IMR-90 (cell line): Measurements from ENCODE around the gene ZDHHC17. TPM values are rescaled to one million over a fixed set of nuclear protein-coding genes. Genes with fewer than 3 reads are reported as not detected.
"Not testable (repeated sequence)": the region's sequence is repeated elsewhere in the genome, so short reads cannot be mapped to it uniquely, and the experiment has no call there.

Source experiments
- ATAC-seq: fragments of 200-7000 bp; cut with Tn5 transposase; 2 replicates; pipeline ENCODE4 v1.9.1; 2020; ENCODE audit warnings: low read depth, mild to moderate bottlenecking, moderate library complexity
- BruUV-seq: library from RNA; stranded (reverse); fragments of 400-500 nt; replicated peaks from 2 replicates; lab custom pipeline; 2021; lab: Mats Ljungman, UMichigan
- CTCF ChIA-PET: fragments of 300-600 bp; formaldehyde crosslinking; extraction: SDS; loops from one replicate; lab custom pipeline; 2021; ENCODE audit warnings: antibody characterized with exemption; lab: Yijun Ruan, JAX
- POLR2A ChIA-PET: fragments of 300-600 bp; sonication (Branson Sonifier 250); formaldehyde crosslinking; loops from one replicate; lab custom pipeline; 2022; ENCODE audit warnings: antibody characterized with exemption; ENCODE audit not compliant: unreplicated experiment; lab: Charles Lee
- DNase-seq: peaks from one replicate; pipeline ENCODE4 v3.0.0; 2013
- H2AFZ ChIP-seq: replicated peaks from 2 replicates; pipeline ENCODE3; 2013; ENCODE audit warnings: low read length, mild to moderate bottlenecking; ENCODE audit not compliant: poor library complexity
- H2AK5ac ChIP-seq: 2 replicates; pipeline ENCODE4 v1.6.1; 2013; ENCODE audit warnings: low read depth, low read length, inconsistent platforms
- H2AK9ac ChIP-seq: replicated peaks from 2 replicates; pipeline ENCODE3; 2013; ENCODE audit warnings: mild to moderate bottlenecking, low read depth, low read length, moderate library complexity; ENCODE audit not compliant: poor library complexity
- H2BK120ac ChIP-seq: 2 replicates; pipeline ENCODE4 v1.6.1; 2013; ENCODE audit warnings: low read depth, low read length, inconsistent platforms
- H2BK15ac ChIP-seq: 3 replicates; pipeline ENCODE4 v1.6.1; 2013; ENCODE audit warnings: low read depth, low read length, inconsistent platforms
- H2BK20ac ChIP-seq: 2 replicates; pipeline ENCODE4 v1.6.1; 2013; ENCODE audit warnings: low read depth, mild to moderate bottlenecking, inconsistent platforms, low read length, moderate library complexity
- H2BK5ac ChIP-seq: 2 replicates; pipeline ENCODE4 v1.6.1; 2013; ENCODE audit warnings: mild to moderate bottlenecking, low read depth, low read length, inconsistent platforms; ENCODE audit not compliant: poor library complexity, severe bottlenecking
- H3K14ac ChIP-seq: replicated peaks from 2 replicates; pipeline ENCODE4 v1.6.1; 2013; ENCODE audit warnings: low read depth, low read length, inconsistent platforms
- H3K18ac ChIP-seq: 2 replicates; pipeline ENCODE4 v1.6.1; 2013; ENCODE audit warnings: low read depth, low read length, control low read depth
- H3K23ac ChIP-seq: 2 replicates; pipeline ENCODE4 v1.6.1; 2013; ENCODE audit warnings: low read depth, low read length, inconsistent platforms
- H3K27ac ChIP-seq: 2 replicates; pipeline ENCODE4 v1.5.1; 2013; ENCODE audit warnings: mild to moderate bottlenecking, control low read depth, low read length; ENCODE audit not compliant: insufficient read depth
- H3K27me3 ChIP-seq: 2 replicates; pipeline ENCODE4 v1.6.1; 2013; ENCODE audit warnings: low read length; ENCODE audit not compliant: control insufficient read depth, insufficient read depth
- H3K36me3 ChIP-seq: 2 replicates; pipeline ENCODE4 v1.6.1; 2013; ENCODE audit warnings: low read length, mixed read lengths; ENCODE audit not compliant: control insufficient read depth, insufficient read depth
- H3K4ac ChIP-seq: 2 replicates; pipeline ENCODE4 v1.6.1; 2013; ENCODE audit warnings: low read depth, low read length, inconsistent platforms
- H3K4me1 ChIP-seq: 2 replicates; pipeline ENCODE4 v1.6.1; 2013; ENCODE audit warnings: low read length, mixed read lengths; ENCODE audit not compliant: control insufficient read depth, insufficient read depth
- H3K4me2 ChIP-seq: 2 replicates; pipeline ENCODE4 v1.6.1; 2013; ENCODE audit warnings: low read depth, mild to moderate bottlenecking, control low read depth, low read length, moderate library complexity
- H3K4me3 ChIP-seq: 2 replicates; pipeline ENCODE4 v1.5.1; 2013; ENCODE audit warnings: low read depth, mild to moderate bottlenecking, control low read depth, low read length, moderate library complexity; ENCODE audit not compliant: insufficient read depth
- H3K56ac ChIP-seq: 2 replicates; pipeline ENCODE4 v1.6.1; 2013; ENCODE audit warnings: low read length, inconsistent platforms; ENCODE audit not compliant: insufficient read depth; ENCODE audit errors: extremely low read depth
- H3K79me1 ChIP-seq, 2 experiments: 2 replicates each; pipeline ENCODE4 v1.6.1; 2013; ENCODE audit warnings: low read length in 2 of 2, inconsistent platforms in 1 of 2, low read depth in 1 of 2
- H3K9ac ChIP-seq: 2 replicates; pipeline ENCODE4 v1.6.1; 2013; ENCODE audit warnings: low read depth, low read length, control low read depth
- H3K9me1 ChIP-seq: 2 replicates; pipeline ENCODE4 v1.6.1; 2013; ENCODE audit warnings: low read length, inconsistent platforms; ENCODE audit not compliant: insufficient read depth
- H3K9me3 ChIP-seq: 2 replicates; pipeline ENCODE4 v1.6.1; 2013; ENCODE audit warnings: low read length; ENCODE audit not compliant: control insufficient read depth, insufficient read depth
- H4K20me1 ChIP-seq: 2 replicates; pipeline ENCODE4 v1.6.1; 2013; ENCODE audit warnings: low read length, inconsistent platforms; ENCODE audit not compliant: insufficient read depth
- H4K5ac ChIP-seq: 2 replicates; pipeline ENCODE4 v1.6.1; 2013; ENCODE audit warnings: mild to moderate bottlenecking, low read depth, low read length, control low read depth
- H4K8ac ChIP-seq, 2 experiments: 2 replicates each; pipeline ENCODE4 v1.6.1; 2013; ENCODE audit warnings: low read depth in 2 of 2, low read length in 2 of 2, control low read depth in 1 of 2, inconsistent platforms in 1 of 2
- H4K91ac ChIP-seq: 2 replicates; pipeline ENCODE4 v1.6.1; 2013; ENCODE audit warnings: low read depth, low read length, inconsistent platforms; ENCODE audit not compliant: insufficient read depth
- MAFK ChIP-seq: IDR thresholded peaks from 2 replicates; pipeline ENCODE4 v1.6.1; 2012; ENCODE audit warnings: low read depth, low read length, improper control_type of control experiment
- RCOR1 ChIP-seq: IDR thresholded peaks from 2 replicates; pipeline ENCODE4 v1.6.1; 2012; ENCODE audit warnings: mild to moderate bottlenecking, low read length, improper control_type of control experiment; ENCODE audit not compliant: insufficient replicate concordance
- WGBS, 2 experiments: methylation state at CpG; one replicate each; pipeline versions ENCODE4 v1.1.5 to v1.1.7; 2013; ENCODE audit warnings: missing lambda C conversion rate in 2 of 2; ENCODE audit not compliant: insufficient read length in 1 of 2; ENCODE audit errors: extremely low coverage in 2 of 2; 5-methylcytosine and 5-hydroxymethylcytosine counted together
- dilution Hi-C: fragments of 300-500 bp; cut with HindIII; formaldehyde crosslinking; loops from one replicate; pipeline ENCODE4 v1.14.3; 2018; ENCODE audit warnings: low sequenced_read_pairs; ENCODE audit not compliant: unreplicated experiment
- in situ Hi-C: fragments of 300-500 bp; cut with MboI; formaldehyde crosslinking; loops from 3 replicates; pipeline ENCODE4 v1.14.3; 2019; ENCODE audit warnings: low sequenced_read_pairs, inconsistent platforms, mixed read lengths
- intact Hi-C: fragments of 100-400 bp; cut with micrococcal nuclease; formaldehyde crosslinking; loops from 2 replicates; pipeline ENCODE4 v1.10.0; 2022
- polyA plus RNA-seq, 3 experiments: library from polyadenylated mRNA; depleted of rRNA; stranded (reverse); fragments of >200 nt; gene quantifications; 2 replicates each; pipeline ENCODE4 v1.2.3, GENCODE V29; 2012; ENCODE audit warnings: low replicate concordance in 1 of 3
- total RNA-seq: library from RNA; depleted of rRNA; stranded (reverse); fragments of >200 nt; gene quantifications from 2 replicates; pipeline ENCODE4 v1.2.3, GENCODE V29; 2012

Gene ZDHHC17
- total and polyA plus RNA-seq, 2 of the 4 experiments (the other 2 are of a cell fraction) = 23.3 to 125 TPM

DNA sequence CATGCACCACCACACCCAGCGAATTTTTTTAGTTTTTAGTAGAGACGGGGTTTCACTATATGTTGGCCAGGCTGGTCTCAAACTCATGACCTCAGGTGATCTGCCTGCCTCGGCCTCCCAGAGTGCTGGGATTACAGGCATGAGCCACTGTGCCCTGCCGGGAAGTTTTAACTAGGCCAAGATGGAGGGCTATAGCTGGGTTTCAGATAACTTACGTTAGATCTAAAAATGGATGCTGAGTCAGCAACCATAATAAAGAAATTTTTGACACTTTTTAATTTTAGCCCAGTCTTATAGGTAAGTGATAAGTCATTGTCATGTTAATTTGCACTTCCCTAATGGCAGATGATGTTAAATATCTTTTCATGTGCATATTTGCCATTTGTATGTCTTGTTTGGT is 14.4 kb downstream of the ZDHHC17 start:
- no peak overlapping the region for H2BK20ac ChIP-seq
- intact Hi-C loops (no loop called here), dilution Hi-C loops (no loop called here), in situ Hi-C loops (no loop called here)
- 0 out of 2 replicates have a peak, but pooled peaks cover 4% of the 10 kb centered on the region for H3K9me1 ChIP-seq
- no peak overlapping the region for H3K4me2 ChIP-seq
- TF ChIP-seq RCOR1 (no peak), MAFK (peak; percentile 85)
- no peak overlapping the region for H4K91ac ChIP-seq
- no peak overlapping the region for H2BK15ac ChIP-seq
- no peak overlapping the region for H3K56ac ChIP-seq
- ChIA-PET POLR2A (no interaction called here), CTCF (interaction anchor here (1.1 kb wide), 1 partner anchor 12 kb away, joined by 3 read pairs; no protein-coding TSS in a partner anchor)
- H3K4me3 ChIP-seq = no peak overlapping the region
- H3K4me1 ChIP-seq = peaks cover 9% of the 10 kb centered on the region
- no peak overlapping the region for H2AK5ac ChIP-seq
- no peak overlapping the region for H3K4ac ChIP-seq
- WGBS, 2 experiments = no CpG with 5 or more reads among the region's 5 CpGs
- no peak overlapping the region for H3K9ac ChIP-seq
- no peak overlapping the region for H2AFZ ChIP-seq
- peaks cover 36% of the 10 kb centered on the region; the same call in 1 of the 2 replicates for H4K20me1 ChIP-seq
- no peak overlapping the region for H3K27ac ChIP-seq
- no peak overlapping the region for H2AK9ac ChIP-seq
- H3K14ac ChIP-seq = no peak overlapping the region
- H2BK120ac ChIP-seq = no peak overlapping the region
- DNase-seq (no peak), ATAC-seq (no peak)
- H4K5ac ChIP-seq = no peak overlapping the region
- BruUV-seq = no TSS peak
- no peak overlapping the region for H3K18ac ChIP-seq
- no peaks in the 10 kb centered on the region for H3K36me3 ChIP-seq
- H4K8ac ChIP-seq = no peak overlapping the region
- no peaks in the 10 kb centered on the region for H3K9me3 ChIP-seq
- H2BK5ac ChIP-seq = no peak overlapping the region
- peaks cover 21 to 62% of the 10 kb centered on the region in 2 experiments; a peak in 3 of 4 replicates for H3K79me1 ChIP-seq
- no peaks in the 10 kb centered on the region for H3K27me3 ChIP-seq
- no peak overlapping the region for H3K23ac ChIP-seq

DNA sequence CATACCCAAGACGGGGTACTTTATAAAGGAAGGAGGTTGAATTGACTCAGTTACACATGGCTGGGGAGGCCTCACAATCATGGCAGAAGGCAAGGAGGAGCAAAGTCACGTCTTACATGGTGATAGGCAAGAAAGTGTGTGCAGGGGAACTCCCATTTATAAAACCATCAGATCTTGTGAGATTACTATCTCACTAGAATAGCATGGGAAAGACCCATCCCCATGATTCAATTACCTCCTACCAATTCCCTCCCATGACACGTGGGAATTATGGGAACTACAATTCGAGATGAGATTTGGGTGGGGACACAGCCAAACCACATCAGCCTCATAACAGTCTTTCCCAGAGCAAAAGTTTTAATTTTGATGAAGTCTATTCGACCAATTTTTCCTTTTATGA is 15.4 kb downstream of the ZDHHC17 start:
- H2BK20ac ChIP-seq, H3K56ac ChIP-seq, H3K4me3 ChIP-seq, intact Hi-C loops, H2BK15ac ChIP-seq, BruUV-seq, DNase-seq, ATAC-seq, H2AFZ ChIP-seq, H3K9me3 ChIP-seq, dilution Hi-C loops, H3K9ac ChIP-seq, H4K5ac ChIP-seq, H2BK120ac ChIP-seq, H3K14ac ChIP-seq, H2AK5ac ChIP-seq, H3K27me3 ChIP-seq, H3K4ac ChIP-seq, H2AK9ac ChIP-seq, H3K4me1 ChIP-seq, H2BK5ac ChIP-seq, H4K91ac ChIP-seq, H3K4me2 ChIP-seq, H3K9me1 ChIP-seq, in situ Hi-C loops, H3K27ac ChIP-seq, H3K23ac ChIP-seq, H3K36me3 ChIP-seq, H3K18ac ChIP-seq: not testable (repeated sequence)
- Histone ChIP-seq H3K79me1 (peaks cover 23 to 70% of the 10 kb centered on the region in 2 experiments; a peak in 3 of 4 replicates), H4K8ac (peak overlapping the region in 1 of 2 experiments; percentile 10; a peak in 1 of 4 replicates), H4K20me1 (peaks cover 36% of the 10 kb centered on the region; the same call in 1 of the 2 replicates)
- no CpG with 5 or more reads among the region's 5 CpGs for WGBS, 2 experiments
- ChIA-PET CTCF (interaction anchor here (1.1 kb wide), 1 partner anchor 11 kb away, joined by 3 read pairs; no protein-coding TSS in a partner anchor), POLR2A (interaction anchor here (0.6 kb wide), 1 partner anchor 1592 kb away, joined by 3 read pairs; no protein-coding TSS in a partner anchor)
